Stimulated activated CD4-positive, alpha-beta T cell treated with anti-CD3 and anti-CD28 coated beads, Interleukin-12 subunit alpha, Interleukin-12 subunit beta, amount 100 ng/mL, for 24 hours (primary cell): ENCODE measurements around the gene PRR16.
"Not testable (repeated sequence)": the region's sequence is repeated elsewhere in the genome, so short reads cannot be mapped to it uniquely, and the experiment has no call there.

Experiments used
- DNase-seq, 2 experiments: peaks; one replicate each; pipeline ENCODE4 v3.0.0-alpha.2; 2020; ENCODE audit warnings: low read depth in 2 of 2

The PRR16 gene

GRCh38 chr5:120655828-120656435, 191.8 kb downstream of the PRR16 start:
- no peak for DNase-seq

- no peak for DNase-seq
Observed at GRCh38 chr5:120657104-120657503, 193.0 kb downstream of the PRR16 start.

- no peak for DNase-seq
Observed at GRCh38 chr5:120677481-120677880, 213.4 kb downstream of the PRR16 start.

GRCh38 chr5:120678279-120678678, 214.2 kb downstream of the PRR16 start:
- no peak for DNase-seq

- DNase-seq, result no peak
Observed at GRCh38 chr5:120682851-120683250, 218.8 kb downstream of the PRR16 start.

GRCh38 chr5:120683580-120683979, 219.5 kb downstream of the PRR16 start:
- no peak for DNase-seq

- no peak for DNase-seq
Observed at GRCh38 chr5:120684213-120684612, 220.1 kb downstream of the PRR16 start.

- DNase-seq, result no peak
Observed at GRCh38 chr5:120684749-120685415, 220.8 kb downstream of the PRR16 start.

- no peak for DNase-seq
Observed at GRCh38 chr5:120690621-120691407, 226.7 kb downstream of the PRR16 start.

- DNase-seq, result no peak
Observed at GRCh38 chr5:120692325-120692724, 228.2 kb downstream of the PRR16 start.

GRCh38 chr5:120695368-120695880, 231.3 kb downstream of the PRR16 start:
- DNase-seq, result no peak

GRCh38 chr5:120697147-120697546, 233.0 kb downstream of the PRR16 start:
- no peak for DNase-seq

GRCh38 chr5:120697670-120698327, 233.7 kb downstream of the PRR16 start:
- not testable (repeated sequence) for DNase-seq

GRCh38 chr5:120700653-120701052, 236.6 kb downstream of the PRR16 start:
- not testable (repeated sequence) for DNase-seq

- DNase-seq, result not testable (repeated sequence)
Observed at GRCh38 chr5:120702817-120703538, 238.9 kb downstream of the PRR16 start.

GRCh38 chr5:120703918-120704587, 240.0 kb downstream of the PRR16 start:
- DNase-seq, result no peak

GRCh38 chr5:120706877-120707276, 242.8 kb downstream of the PRR16 start:
- DNase-seq, result no peak

- no peak for DNase-seq
Observed at GRCh38 chr5:120717381-120717780, 253.3 kb downstream of the PRR16 start.

- DNase-seq, result no peak
Observed at GRCh38 chr5:120730214-120730613, 266.1 kb downstream of the PRR16 start.

GRCh38 chr5:120734033-120734432, 269.9 kb downstream of the PRR16 start:
- DNase-seq, result no peak

GRCh38 chr5:120735076-120735475, 271.0 kb downstream of the PRR16 start:
- DNase-seq, result no peak
